PC-3 (cell line): Measurements from ENCODE around the gene CAMK4.

Experiments
- CTCF ChIP-seq: fragments of 300-600 bp; sonication (generic); conservative IDR thresholded peaks from 2 replicates; pipeline ENCODE4 v1.5.1; 2017; ENCODE audit warnings: antibody characterized with exemption, low read depth, mild to moderate bottlenecking, low read length
- EZH2 ChIP-seq: fragments of 300-600 bp; sonication (generic); IDR thresholded peaks from one replicate; pipeline ENCODE4 v1.6.1; 2017; ENCODE audit warnings: antibody characterized with exemption, mild to moderate bottlenecking, low read length; ENCODE audit not compliant: unreplicated experiment

GRCh38 chr5:111505096-111505495 is 280.9 kb downstream of the CAMK4 start:
- TF ChIP-seq CTCF = no peak
- no peak for TF ChIP-seq EZH2
